Stomach smooth muscle (tissue), 2 donors: ENCODE measurements around the gene USP32.
"Not testable (repeated sequence)": the region's sequence is repeated elsewhere in the genome, so short reads cannot be mapped to it uniquely, and the experiment has no call there.

ENCODE experiments used
- H3K27ac ChIP-seq: one replicate; pipeline ENCODE4 v1.7.0; 2013; ENCODE audit warnings: mild to moderate bottlenecking, low read length, inconsistent platforms
- H3K27me3 ChIP-seq, 2 donors: one replicate each; pipeline ENCODE4 v1.7.0; 2013; ENCODE audit warnings: low read length in 2 of 2; ENCODE audit not compliant: insufficient read depth in 2 of 2, control insufficient read depth in 1 of 2
- H3K36me3 ChIP-seq, 2 donors: one replicate each; pipeline ENCODE4 v1.7.0; 2013; ENCODE audit warnings: low read length in 2 of 2; ENCODE audit not compliant: control insufficient read depth in 2 of 2, insufficient read depth in 2 of 2
- H3K4me1 ChIP-seq: one replicate; pipeline ENCODE4 v1.7.0; 2013; ENCODE audit warnings: low read length; ENCODE audit not compliant: control insufficient read depth, insufficient read depth
- H3K4me3 ChIP-seq, 2 donors: one replicate each; pipeline ENCODE4 v1.7.0; 2013; ENCODE audit warnings: low read length in 2 of 2
- H3K9ac ChIP-seq, 2 donors: one replicate each; pipeline ENCODE4 v1.7.0; 2013; ENCODE audit warnings: low read length in 2 of 2, mild to moderate bottlenecking in 1 of 2
- H3K9me3 ChIP-seq, 2 donors: one replicate each; pipeline ENCODE4 v1.7.0; 2013; ENCODE audit warnings: low read length in 2 of 2; ENCODE audit not compliant: control insufficient read depth in 2 of 2
- donor health status: healthy.
- donor health status: Pancreatic carcinoma.

USP32 gene

GRCh38 chr17:60388742-60389141 is 3.2 kb downstream of the USP32 start:
- no peak overlapping the region for H3K27ac ChIP-seq
- H3K27me3 ChIP-seq: no peaks in the 10 kb centered on the region
- no peak overlapping the region for H3K9ac ChIP-seq
- H3K4me1 ChIP-seq: peaks cover 18% of the 10 kb centered on the region
- no peaks in the 10 kb centered on the region for H3K36me3 ChIP-seq
- no peak overlapping the region for H3K4me3 ChIP-seq
- no peaks in the 10 kb centered on the region for H3K9me3 ChIP-seq

GRCh38 chr17:60387666-60388065 is 4.3 kb downstream of the USP32 start:
- no peaks in the 10 kb centered on the region for H3K27me3 ChIP-seq
- no peak overlapping the region for H3K4me3 ChIP-seq
- H3K4me1 ChIP-seq: peaks cover 14% of the 10 kb centered on the region
- H3K9ac ChIP-seq: no peak overlapping the region
- H3K27ac ChIP-seq: no peak overlapping the region
- no peaks in the 10 kb centered on the region for H3K36me3 ChIP-seq
- no peaks in the 10 kb centered on the region for H3K9me3 ChIP-seq

- H3K4me3 ChIP-seq: no peak overlapping the region
- peaks cover 14% of the 10 kb centered on the region for H3K4me1 ChIP-seq
- no peak overlapping the region for H3K9ac ChIP-seq
- no peak overlapping the region for H3K27ac ChIP-seq
- H3K36me3 ChIP-seq: no peaks in the 10 kb centered on the region
- H3K27me3 ChIP-seq: no peaks in the 10 kb centered on the region
- no peaks in the 10 kb centered on the region for H3K9me3 ChIP-seq
These were observed 5.5 kb downstream of the USP32 start for GRCh38 chr17:60386147-60387058.

GRCh38 chr17:60384921-60385320 is 7.0 kb downstream of the USP32 start:
- not testable (repeated sequence) for H3K36me3 ChIP-seq, H3K4me3 ChIP-seq, H3K27me3 ChIP-seq, H3K4me1 ChIP-seq, H3K27ac ChIP-seq, H3K9ac ChIP-seq, H3K9me3 ChIP-seq

GRCh38 chr17:60383379-60383778 is 8.6 kb downstream of the USP32 start:
- H3K36me3 ChIP-seq: no peaks in the 10 kb centered on the region
- H3K9ac ChIP-seq: no peak overlapping the region
- H3K4me1 ChIP-seq: peaks cover 3% of the 10 kb centered on the region
- H3K27me3 ChIP-seq: no peaks in the 10 kb centered on the region
- H3K4me3 ChIP-seq: no peak overlapping the region
- H3K27ac ChIP-seq: no peak overlapping the region
- H3K9me3 ChIP-seq: no peaks in the 10 kb centered on the region

- Histone ChIP-seq H3K9ac (no peak overlapping the region), H3K9me3 (no peaks in the 10 kb centered on the region), H3K27ac (no peak overlapping the region), H3K36me3 (no peaks in the 10 kb centered on the region), H3K27me3 (no peaks in the 10 kb centered on the region), H3K4me1 (peaks cover 3% of the 10 kb centered on the region), H3K4me3 (no peak overlapping the region)
These were observed 10.0 kb downstream of the USP32 start for GRCh38 chr17:60381958-60382357.

GRCh38 chr17:60379461-60379860 is 12.5 kb downstream of the USP32 start:
- not testable (repeated sequence) for H3K27ac ChIP-seq, H3K4me1 ChIP-seq, H3K27me3 ChIP-seq, H3K9ac ChIP-seq, H3K36me3 ChIP-seq, H3K9me3 ChIP-seq, H3K4me3 ChIP-seq

- not testable (repeated sequence) for H3K9ac ChIP-seq
These were observed 13.7 kb downstream of the USP32 start for GRCh38 chr17:60378187-60378586.

GRCh38 chr17:60372790-60373483 is 19.0 kb downstream of the USP32 start:
- Histone ChIP-seq H3K4me1 (no peaks in the 10 kb centered on the region), H3K9me3 (no peaks in the 10 kb centered on the region), H3K9ac (no peak overlapping the region), H3K36me3 (no peaks in the 10 kb centered on the region), H3K27me3 (no peaks in the 10 kb centered on the region), H3K4me3 (no peak overlapping the region), H3K27ac (no peak overlapping the region)

More at GRCh38 chr17:60378187-60378586, 13.7 kb downstream of the USP32 start:
- not testable (repeated sequence) for H3K9me3 ChIP-seq, H3K27me3 ChIP-seq, H3K36me3 ChIP-seq, H3K4me3 ChIP-seq, H3K4me1 ChIP-seq, H3K27ac ChIP-seq

GRCh38 chr17:60371818-60372510 is 20.0 kb downstream of the USP32 start:
- H3K9ac ChIP-seq: no peak overlapping the region
- no peaks in the 10 kb centered on the region for H3K36me3 ChIP-seq

More at GRCh38 chr17:60371818-60372510, 20.0 kb downstream of the USP32 start:
- Histone ChIP-seq H3K4me3 (no peak overlapping the region), H3K9me3 (no peaks in the 10 kb centered on the region), H3K27ac (no peak overlapping the region), H3K27me3 (no peaks in the 10 kb centered on the region), H3K4me1 (no peaks in the 10 kb centered on the region)
